NCI-H1417 treated with DMSO at 0.1 percent for 48 hours (cell line): ENCODE results near the gene KRT8.
A peak's percentile ranks its signal among the peaks of the same experiment; 100 is the strongest.

Source experiments
- DNase-seq: peaks from one replicate; lab custom pipeline; 2025; lab: John Stamatoyannopoulos, UW

Gene KRT8

GRCh38 chr12:52904509-52905300 lies at the start of gene KRT8:
KRT8 (minus strand) TSS chr12:52905076; CDS start chr12:52904981, 95 bp downstream.
- DNase-seq = peak; percentile 57

DNA sequence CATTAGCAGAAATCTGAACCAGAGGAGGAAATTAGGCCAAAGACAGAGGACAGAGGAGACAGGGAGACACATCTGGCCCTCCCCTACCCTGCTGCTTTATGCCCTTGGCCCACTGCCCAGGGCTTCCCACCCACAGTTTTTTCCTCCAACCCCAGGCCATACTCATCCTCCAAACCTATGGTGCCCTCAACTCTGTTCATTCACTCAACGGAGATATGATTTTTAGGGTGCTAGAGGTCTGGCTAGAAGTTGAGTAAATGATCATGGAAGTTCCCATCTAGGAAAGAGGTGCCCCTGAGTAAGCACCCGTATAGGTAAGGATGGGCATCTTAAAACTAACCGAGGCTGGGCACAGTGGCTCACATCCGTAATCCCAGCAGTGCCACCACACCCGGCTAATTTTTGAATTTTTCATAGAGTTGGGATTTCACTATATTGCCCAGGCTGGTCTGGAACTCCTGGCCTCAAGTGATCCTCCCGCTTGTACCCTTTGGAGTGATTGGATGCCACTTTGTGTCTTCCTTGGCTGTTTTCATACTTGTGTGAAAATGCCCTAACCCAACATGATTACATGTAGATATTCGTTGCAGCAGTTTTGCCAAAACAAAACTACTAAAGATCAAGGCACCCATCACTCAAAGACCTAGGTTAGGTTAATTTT lies 48.4 kb upstream of the KRT8 start:
- DNase-seq = no peak

DNA sequence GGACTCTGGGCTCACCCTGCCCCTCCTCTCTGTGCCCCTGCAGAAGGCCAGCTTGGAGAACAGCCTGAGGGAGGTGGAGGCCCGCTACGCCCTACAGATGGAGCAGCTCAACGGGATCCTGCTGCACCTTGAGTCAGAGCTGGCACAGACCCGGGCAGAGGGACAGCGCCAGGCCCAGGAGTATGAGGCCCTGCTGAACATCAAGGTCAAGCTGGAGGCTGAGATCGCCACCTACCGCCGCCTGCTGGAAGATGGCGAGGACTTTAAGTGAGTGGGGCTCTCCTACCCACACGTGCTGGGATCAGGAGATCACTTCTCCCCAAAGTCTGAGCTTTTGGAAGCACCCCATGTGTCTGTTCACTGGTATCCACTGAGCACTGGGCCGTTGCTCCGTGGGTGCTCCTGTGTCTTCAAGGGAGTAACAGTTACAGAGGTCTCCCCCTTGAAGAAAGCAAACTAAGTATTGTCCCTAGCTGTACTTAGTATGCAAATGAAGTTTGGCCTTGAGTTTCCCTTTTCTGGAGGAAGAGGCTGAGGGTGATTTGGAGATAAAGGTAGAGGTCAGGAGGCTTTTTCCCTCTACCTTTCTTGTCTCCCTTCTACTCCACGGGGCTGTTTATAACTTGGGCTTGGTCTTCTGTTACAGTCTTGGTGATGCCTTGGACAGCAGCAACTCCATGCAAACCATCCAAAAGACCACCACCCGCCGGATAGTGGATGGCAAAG lies 47.4 kb upstream of the KRT8 start:
- DNase-seq = no peak

- DNase-seq = no peak
Observed at GRCh38 chr12:52951640-52952039, 46.8 kb upstream of the KRT8 start.

- DNase-seq = no peak
Observed at GRCh38 chr12:52951126-52951525, 46.2 kb upstream of the KRT8 start.

DNA sequence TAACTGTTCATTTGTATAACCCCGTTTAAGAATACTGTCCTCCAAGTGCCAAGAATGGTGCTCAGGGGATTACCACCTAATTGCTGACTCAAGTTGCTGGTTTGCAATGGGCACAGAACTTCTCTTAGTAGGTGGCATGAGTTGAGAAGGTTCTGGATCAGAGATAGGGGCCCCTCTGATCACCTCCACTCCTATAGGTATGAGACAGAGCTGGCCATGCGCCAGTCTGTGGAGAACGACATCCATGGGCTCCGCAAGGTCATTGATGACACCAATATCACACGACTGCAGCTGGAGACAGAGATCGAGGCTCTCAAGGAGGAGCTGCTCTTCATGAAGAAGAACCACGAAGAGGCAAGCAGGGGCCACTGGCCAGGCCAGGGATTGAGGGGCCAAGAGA lies 45.7 kb upstream of the KRT8 start:
- no peak for DNase-seq

GRCh38 chr12:52949413-52950331 lies 44.8 kb upstream of the KRT8 start:
- DNase-seq = peak; percentile 27

GRCh38 chr12:52947738-52948423 lies 43.0 kb upstream of the KRT8 start:
- DNase-seq = no peak

DNA sequence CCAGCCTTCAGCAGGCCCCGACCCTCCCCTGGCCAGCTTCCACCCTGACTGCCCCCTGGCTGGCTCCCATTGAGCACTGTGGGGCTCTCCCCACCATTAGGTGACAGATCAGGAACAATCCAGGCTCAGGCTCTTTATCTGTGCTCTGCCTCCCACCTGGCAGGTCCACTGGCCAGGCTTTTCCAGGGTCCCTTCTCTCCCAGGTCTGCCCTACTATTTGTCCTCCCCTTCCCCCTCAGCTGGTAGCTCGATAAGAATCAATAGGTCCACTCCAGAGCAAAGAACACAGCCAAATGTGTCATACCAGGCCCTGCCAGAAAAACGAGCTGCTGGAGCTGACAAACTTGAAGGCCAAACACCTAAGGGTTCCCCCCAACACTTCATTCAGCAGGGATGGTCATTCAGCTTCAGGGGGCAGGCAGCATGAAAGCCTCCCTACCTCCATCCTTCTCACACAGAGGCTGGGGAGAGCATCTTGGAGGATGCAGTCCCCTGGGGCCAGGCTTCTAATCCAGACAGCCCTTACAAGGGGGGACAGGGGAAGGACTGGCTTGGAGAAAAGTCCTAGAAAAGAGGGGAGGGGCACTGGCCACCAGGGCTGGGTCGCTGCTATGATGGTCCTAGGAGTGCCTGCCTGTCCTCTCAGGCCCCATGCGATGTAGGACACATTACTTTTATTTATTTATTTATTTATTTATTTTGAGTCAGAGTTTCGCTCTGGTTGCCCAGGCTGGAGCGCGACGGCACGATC lies 42.1 kb upstream of the KRT8 start:
- DNase-seq = no peak

DNA sequence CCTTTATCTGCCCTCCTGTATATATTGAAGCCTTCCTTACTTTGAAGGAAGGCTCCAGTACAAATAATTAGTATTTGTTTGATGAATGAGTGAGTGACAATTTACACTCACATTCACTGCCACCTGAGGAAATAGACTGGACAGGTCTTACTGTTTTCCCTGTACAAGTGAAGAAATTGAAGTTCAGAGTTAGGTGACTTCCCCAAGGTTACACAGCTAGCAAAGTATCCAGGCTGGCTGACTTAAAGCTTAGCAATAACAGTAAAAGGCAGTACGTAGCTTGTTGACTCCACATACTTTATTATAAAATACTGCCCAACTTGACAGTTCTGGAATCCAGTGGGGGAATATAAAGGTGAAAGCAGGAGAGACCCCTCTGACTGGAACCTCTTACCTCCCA lies 41.5 kb upstream of the KRT8 start:
- no peak for DNase-seq

DNA sequence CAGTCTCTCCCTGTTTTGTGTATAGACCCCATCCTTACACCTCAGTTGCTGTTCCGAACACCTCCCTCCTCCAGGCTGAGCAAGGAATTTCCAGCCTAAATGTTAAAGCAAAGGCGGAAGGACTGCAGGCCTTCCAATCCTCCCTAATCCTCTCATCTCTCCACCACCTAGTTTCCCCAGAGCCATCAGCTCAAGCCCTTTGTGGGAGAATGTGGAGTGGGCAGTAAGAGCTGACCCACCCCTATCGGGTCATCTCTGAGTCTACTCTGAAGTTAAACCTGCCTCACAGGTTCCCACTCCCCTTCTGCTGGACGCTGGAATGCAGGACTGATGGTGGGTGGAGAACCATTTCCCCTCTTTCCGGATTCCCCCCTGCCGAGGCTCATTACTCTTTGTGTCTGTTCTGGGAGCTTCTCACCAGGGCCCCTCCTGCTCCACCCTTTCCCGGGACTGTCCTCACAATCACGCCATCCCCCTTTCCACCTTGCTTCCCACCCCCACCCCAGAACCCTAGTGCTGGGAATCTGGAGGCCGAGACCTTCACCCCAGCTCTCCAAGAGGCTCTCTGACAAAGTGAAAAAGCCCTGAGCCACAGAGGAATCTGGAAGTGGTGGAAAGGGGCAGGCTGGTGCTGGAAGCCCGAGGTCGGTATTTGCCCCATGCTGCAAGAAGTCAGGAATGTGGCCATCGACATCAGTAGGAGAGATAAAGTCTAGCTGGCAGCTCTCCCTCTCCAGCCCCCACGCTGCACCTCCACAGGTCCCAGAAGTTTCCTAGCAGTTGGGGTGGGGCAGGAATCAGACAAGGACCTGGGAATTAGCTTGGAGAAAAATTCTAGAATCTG lies 40.7 kb upstream of the KRT8 start:
- DNase-seq = no peak

- DNase-seq = no peak
Observed at GRCh38 chr12:52944683-52945388, 40.0 kb upstream of the KRT8 start.

DNA sequence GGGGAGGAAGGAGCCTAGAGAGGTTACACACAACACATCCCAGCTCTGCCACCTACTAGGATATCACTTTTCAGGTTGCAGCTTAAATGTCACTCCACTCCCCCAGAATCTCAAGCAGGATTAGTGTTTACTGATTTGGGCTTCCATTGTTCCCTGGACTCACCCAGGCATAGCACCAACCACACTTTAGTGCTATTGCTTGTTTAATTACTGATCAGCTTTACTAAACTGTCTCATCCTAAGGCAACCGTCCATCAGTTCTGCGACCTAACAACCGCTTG lies 38.0 kb upstream of the KRT8 start:
- DNase-seq = no peak

- no peak for DNase-seq
Observed at GRCh38 chr12:52942066-52942900, 37.4 kb upstream of the KRT8 start.

GRCh38 chr12:52929538-52929937 lies 24.7 kb upstream of the KRT8 start:
- no peak for DNase-seq

DNA sequence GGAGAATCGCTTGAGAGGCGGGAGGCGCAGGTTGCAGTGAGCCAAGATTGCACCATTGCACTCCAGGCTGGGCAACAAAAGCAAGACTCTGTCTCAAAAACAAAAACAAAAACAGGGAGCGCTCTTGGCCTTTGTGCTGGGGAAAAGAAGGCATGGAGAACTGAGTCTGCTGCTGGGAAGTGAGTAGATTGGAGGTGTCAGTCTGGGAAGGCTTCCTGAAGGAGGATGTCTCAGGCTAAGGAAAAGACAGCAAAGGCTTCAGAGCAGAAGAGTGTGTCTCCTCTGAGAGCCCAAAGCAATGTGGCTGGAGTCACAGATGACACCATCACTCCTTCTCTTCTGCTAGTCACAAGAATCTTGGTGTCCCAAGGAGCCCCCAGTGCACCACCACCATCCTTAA lies 23.1 kb upstream of the KRT8 start:
- DNase-seq = no peak

DNA sequence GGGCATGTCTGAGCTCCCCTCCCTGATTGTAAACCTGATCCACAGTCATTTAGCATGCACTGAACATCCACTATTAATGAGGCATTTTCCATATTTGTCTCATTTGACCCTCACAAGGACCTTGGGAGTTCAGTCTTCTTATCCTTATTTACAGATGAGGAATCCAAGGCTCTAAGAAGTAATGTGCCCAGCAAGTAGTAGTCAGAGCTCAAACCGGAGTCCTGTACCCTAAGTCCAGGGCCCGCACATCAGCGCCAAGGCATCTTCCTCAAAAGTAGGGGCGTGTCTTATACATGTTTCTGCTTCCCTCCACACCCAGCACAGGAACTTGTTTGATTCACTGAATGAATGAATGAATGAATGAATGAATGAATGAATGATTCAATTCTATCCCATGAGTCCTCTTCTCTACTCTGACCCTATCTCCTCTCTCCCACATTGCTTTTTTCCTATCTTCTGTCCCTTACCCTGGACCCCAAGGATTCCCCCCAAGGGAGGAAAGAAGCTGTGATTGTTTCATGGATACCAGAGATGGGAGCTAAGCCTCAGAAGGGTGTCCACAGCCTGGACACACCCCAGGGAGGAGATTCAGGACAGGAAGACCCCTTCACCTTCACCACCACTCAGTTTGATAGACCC lies 21.8 kb upstream of the KRT8 start:
- DNase-seq = no peak
